SJSA1 (cell line): ENCODE data around the gene SGPL1. TPM values are rescaled to one million over a fixed set of nuclear protein-coding genes. Genes with fewer than 3 reads are reported as not detected.

Experiments used
- DNase-seq, 2 experiments: peaks; one replicate each; pipeline ENCODE4 v3.0.0-alpha.2; 2015 to 2020; ENCODE audit warnings: low spot score in 2 of 2, low read depth in 1 of 2
- H3K27ac ChIP-seq: fragments of 250-450 bp; sonication (Bioruptor Pico); 2 replicates; pipeline ENCODE4 v1.5.1; 2020; ENCODE audit warnings: mild to moderate bottlenecking, moderate library complexity
- H3K27me3 ChIP-seq: fragments of 250-450 bp; sonication (Bioruptor Pico); replicated peaks from 2 replicates; pipeline ENCODE4 v1.5.1; 2020; ENCODE audit warnings: mild to moderate bottlenecking, moderate library complexity
- H3K36me3 ChIP-seq: fragments of 250-450 bp; sonication (Bioruptor Pico); 2 replicates; pipeline ENCODE4 v1.5.1; 2020; ENCODE audit warnings: mild to moderate bottlenecking
- H3K4me1 ChIP-seq: fragments of 250-450 bp; sonication (Bioruptor Pico); replicated peaks from 2 replicates; pipeline ENCODE4 v1.6.1; 2021; ENCODE audit warnings: mild to moderate bottlenecking
- H3K4me3 ChIP-seq: fragments of 250-450 bp; sonication (Bioruptor Pico); 2 replicates; pipeline ENCODE4 v1.5.1; 2020; ENCODE audit warnings: mild to moderate bottlenecking
- H3K9me3 ChIP-seq: fragments of 250-450 bp; sonication (Bioruptor Pico); replicated peaks from 2 replicates; pipeline ENCODE4 v1.5.1; 2020; ENCODE audit warnings: mild to moderate bottlenecking
- total RNA-seq: library from RNA; depleted of rRNA; stranded (reverse); fragments of >200 nt; shearing (Covaris generic); gene quantifications from 2 replicates; pipeline ENCODE4 v1.2.3, GENCODE V29; 2014

The SGPL1 gene
- total RNA-seq, 1 experiment from 2014 or later, result 58.3 TPM

DNA sequence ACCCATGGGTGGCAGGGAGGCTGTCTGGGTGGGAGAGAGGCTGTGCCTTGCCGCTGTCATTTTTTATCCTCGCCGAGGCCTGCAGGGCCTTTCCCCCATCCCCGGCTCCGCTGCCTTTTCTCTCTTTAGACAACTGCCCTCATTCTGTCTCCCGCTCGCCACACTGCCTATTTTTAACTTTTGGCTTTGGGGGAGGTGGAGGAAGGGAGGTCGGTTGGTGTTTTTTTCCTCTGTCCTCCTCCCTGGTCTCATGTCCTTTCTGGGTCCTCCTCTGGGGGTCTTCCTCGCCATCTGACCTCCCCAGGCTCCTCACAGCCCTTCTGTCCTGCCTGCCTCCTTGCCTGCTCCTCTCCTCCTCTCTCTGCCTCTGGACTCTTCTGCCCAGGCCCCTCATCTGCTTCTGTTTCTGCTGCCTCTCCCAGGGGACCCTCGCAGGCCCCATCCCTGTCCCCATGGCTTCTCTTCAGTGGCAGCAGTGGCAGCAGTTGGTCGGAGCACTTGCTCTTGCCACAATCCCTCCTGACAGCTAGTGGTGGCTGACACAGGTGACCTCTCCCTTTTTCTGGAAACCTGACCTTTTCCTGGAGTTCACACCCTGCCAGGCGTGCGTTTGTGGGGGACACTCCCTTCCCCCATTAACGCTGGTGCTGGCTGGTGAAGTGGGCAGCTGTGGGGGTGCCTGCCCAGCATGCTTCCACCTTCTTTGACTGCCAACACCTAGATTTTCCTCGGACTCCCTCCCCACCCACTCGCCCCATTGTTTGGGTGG, 92.1 kb downstream of the SGPL1 start:
- no peak overlapping the region for H3K4me3 ChIP-seq
- peaks cover 4% of the 10 kb centered on the region; the same call in 1 of the 2 replicates for H3K27me3 ChIP-seq
- H3K27ac ChIP-seq, result no peak overlapping the region
- H3K9me3 ChIP-seq, result no peaks in the 10 kb centered on the region
- H3K36me3 ChIP-seq, result no peaks in the 10 kb centered on the region
- no peak for DNase-seq
- no peaks in the 10 kb centered on the region for H3K4me1 ChIP-seq

DNA sequence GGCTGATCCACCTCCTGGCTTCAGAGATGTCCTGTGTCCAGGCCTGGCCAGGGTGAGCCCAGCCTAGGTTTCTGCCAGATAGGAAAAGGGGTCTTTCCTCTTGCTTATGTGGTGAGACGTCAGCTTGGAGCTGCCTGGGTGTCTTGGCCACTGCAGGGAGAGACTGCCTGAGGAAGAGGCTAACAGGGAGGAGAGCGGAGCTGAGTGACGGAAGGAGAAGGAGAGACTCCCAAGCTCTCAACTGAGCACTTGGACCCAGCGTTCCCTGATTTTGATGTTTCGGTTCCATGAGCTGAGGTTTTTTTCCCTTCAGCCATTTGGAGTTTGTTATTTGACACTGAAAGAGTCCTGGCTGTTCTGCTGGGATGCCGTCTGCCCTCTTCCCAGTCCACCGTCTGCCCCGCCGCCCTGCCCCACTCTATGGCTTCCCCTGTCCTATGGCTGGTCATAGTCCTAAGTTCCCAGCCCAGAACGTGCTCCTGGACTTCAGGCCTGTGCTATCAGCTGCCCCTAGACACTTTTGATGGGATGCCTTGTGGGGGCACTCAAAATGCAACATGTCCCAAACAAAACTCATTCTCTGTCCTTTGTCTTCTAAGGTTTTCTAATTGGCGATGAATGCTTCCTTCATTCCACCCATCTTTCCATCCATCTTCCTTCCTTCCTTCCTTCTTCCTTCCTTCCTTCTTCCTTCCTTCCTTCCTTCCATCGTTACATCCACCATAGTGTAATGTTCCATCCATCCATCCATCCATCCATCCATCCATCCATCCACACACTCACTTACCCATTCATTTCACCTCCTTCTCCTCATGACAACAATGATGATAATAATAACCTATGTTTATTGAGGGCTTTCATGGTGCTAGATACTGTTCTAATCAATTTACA, 92.9 kb downstream of the SGPL1 start:
- Histone ChIP-seq H3K4me1 (no peaks in the 10 kb centered on the region), H3K9me3 (no peaks in the 10 kb centered on the region), H3K4me3 (no peak overlapping the region), H3K27me3 (peaks cover 7% of the 10 kb centered on the region; the same call in 1 of the 2 replicates), H3K27ac (no peak overlapping the region), H3K36me3 (no peaks in the 10 kb centered on the region)
- no peak for DNase-seq

- no peak overlapping the region for H3K4me3 ChIP-seq
- no peak overlapping the region for H3K27ac ChIP-seq
- DNase-seq, result no peak
- no peaks in the 10 kb centered on the region for H3K36me3 ChIP-seq
- H3K4me1 ChIP-seq, result no peaks in the 10 kb centered on the region
- no peaks in the 10 kb centered on the region for H3K9me3 ChIP-seq
- H3K27me3 ChIP-seq, result peaks cover 7% of the 10 kb centered on the region; the same call in 1 of the 2 replicates
Measured at GRCh38 chr10:70909326-70909935, 93.7 kb downstream of the SGPL1 start.

- Histone ChIP-seq H3K27me3 (peaks cover 7% of the 10 kb centered on the region; the same call in 1 of the 2 replicates), H3K9me3 (no peaks in the 10 kb centered on the region)
Measured at GRCh38 chr10:70910486-70911341, 95.0 kb downstream of the SGPL1 start.

GRCh38 chr10:70911386-70911785, 95.6 kb downstream of the SGPL1 start:
- Histone ChIP-seq H3K9me3 (no peaks in the 10 kb centered on the region), H3K4me3 (no peak overlapping the region), H3K27me3 (peaks cover 7% of the 10 kb centered on the region), H3K27ac (no peak overlapping the region), H3K4me1 (no peaks in the 10 kb centered on the region), H3K36me3 (no peaks in the 10 kb centered on the region)
- no peak for DNase-seq

More at GRCh38 chr10:70910486-70911341, 95.0 kb downstream of the SGPL1 start:
- H3K36me3 ChIP-seq, result no peaks in the 10 kb centered on the region
- DNase-seq, result no peak
- no peak overlapping the region for H3K4me3 ChIP-seq
- no peak overlapping the region for H3K27ac ChIP-seq
- no peaks in the 10 kb centered on the region for H3K4me1 ChIP-seq

DNA sequence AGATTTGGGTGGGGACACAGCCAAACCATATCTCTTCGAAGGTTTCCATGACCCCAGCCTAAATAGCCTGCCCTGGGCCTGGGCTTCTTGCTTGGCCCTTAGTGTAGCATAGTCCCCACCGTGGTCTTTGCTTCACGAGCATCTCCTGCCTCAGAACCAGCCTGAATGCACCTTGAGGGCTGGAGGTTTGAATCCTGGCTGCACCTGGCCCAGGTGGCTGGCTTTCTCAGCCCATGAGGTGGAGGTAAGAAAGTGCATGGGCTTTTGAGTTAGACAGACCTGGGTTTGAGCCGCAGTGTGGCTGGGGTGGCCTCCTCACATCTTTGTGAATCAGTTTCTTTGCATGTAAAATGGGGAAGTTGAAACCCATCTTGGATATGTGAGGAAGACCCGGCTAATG, 96.8 kb downstream of the SGPL1 start:
- no peak for DNase-seq
- H3K4me3 ChIP-seq, result no peak overlapping the region
- no peaks in the 10 kb centered on the region for H3K4me1 ChIP-seq
- H3K27me3 ChIP-seq, result peaks cover 10% of the 10 kb centered on the region
- no peak overlapping the region for H3K27ac ChIP-seq
- no peaks in the 10 kb centered on the region for H3K9me3 ChIP-seq
- H3K36me3 ChIP-seq, result no peaks in the 10 kb centered on the region

DNA sequence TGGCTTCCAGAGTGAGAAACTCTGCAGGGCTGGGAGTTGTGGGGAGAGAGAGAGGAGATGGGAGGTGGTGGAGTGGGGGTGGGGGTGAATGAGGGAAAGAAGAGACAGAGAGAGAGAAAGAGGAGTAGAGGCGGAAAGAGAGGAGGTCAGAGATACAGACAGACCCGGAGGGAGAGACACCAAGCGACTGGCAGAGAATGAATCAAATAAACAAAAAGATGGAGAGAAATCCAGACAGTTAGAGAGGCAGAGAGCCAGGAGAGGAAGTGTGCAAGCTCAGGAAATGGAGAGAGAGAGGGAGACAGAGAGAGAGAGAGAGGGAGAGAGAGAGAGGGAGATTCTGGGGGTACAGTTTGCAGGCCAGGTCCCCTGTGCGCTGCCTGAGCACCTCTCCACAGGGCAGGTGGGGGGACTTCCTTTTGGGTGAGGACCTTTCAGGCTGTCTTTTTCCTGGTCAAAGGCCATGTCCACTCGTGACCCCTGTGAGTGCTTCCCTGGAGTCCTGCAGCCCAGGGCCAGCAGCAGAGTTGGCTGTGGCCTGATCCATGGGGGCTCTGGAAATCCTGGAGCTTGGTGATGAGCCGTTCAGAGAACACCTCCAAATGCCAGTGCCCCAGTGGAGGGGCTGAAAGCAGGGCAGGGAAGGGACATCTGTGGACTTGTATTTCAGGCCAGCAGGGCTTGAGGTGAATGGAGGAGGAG, 97.6 kb downstream of the SGPL1 start:
- H3K27me3 ChIP-seq, result peaks cover 10% of the 10 kb centered on the region
- H3K4me3 ChIP-seq, result no peak overlapping the region
- H3K36me3 ChIP-seq, result no peaks in the 10 kb centered on the region
- H3K27ac ChIP-seq, result no peak overlapping the region
- no peaks in the 10 kb centered on the region for H3K9me3 ChIP-seq
- H3K4me1 ChIP-seq, result no peaks in the 10 kb centered on the region
- no peak for DNase-seq

DNA sequence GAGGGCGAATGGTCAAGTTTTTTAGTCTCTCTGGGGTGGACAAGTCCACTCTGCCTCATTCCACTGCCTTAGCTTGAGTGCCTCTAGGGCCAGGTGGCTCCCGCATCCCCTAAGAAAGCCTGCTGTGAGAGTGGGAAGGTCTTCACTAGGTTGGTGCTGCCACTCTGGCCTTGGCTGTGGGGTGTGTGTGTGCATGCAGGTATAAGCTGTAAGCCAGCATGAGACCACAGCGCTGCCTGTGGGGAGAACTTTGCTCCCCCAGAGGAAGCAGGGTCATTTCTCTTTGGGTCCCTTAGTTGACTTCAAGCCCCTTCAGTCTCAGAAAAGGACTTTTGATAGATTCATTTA, 98.1 kb downstream of the SGPL1 start:
- Histone ChIP-seq H3K9me3 (no peaks in the 10 kb centered on the region), H3K4me1 (no peaks in the 10 kb centered on the region), H3K27me3 (peaks cover 10% of the 10 kb centered on the region)

GRCh38 chr10:70914316-70914864, 98.6 kb downstream of the SGPL1 start:
- no peak overlapping the region for H3K4me3 ChIP-seq
- DNase-seq, result no peak
- H3K27me3 ChIP-seq, result peaks cover 10% of the 10 kb centered on the region
- no peaks in the 10 kb centered on the region for H3K4me1 ChIP-seq
- no peak overlapping the region for H3K27ac ChIP-seq
- H3K36me3 ChIP-seq, result no peaks in the 10 kb centered on the region
- H3K9me3 ChIP-seq, result no peaks in the 10 kb centered on the region

More for the DNA sequence above, 98.1 kb downstream of the SGPL1 start:
- DNase-seq, result no peak
- Histone ChIP-seq H3K36me3 (no peaks in the 10 kb centered on the region), H3K4me3 (no peak overlapping the region), H3K27ac (no peak overlapping the region)

- H3K36me3 ChIP-seq, result no peaks in the 10 kb centered on the region
- H3K9me3 ChIP-seq, result no peaks in the 10 kb centered on the region
- H3K27ac ChIP-seq, result no peak overlapping the region
- no peaks in the 10 kb centered on the region for H3K4me1 ChIP-seq
- peaks cover 10% of the 10 kb centered on the region for H3K27me3 ChIP-seq
- no peak overlapping the region for H3K4me3 ChIP-seq
- no peak for DNase-seq
Measured at GRCh38 chr10:70915206-70915605, 99.5 kb downstream of the SGPL1 start.

GRCh38 chr10:70915806-70916205, 100.1 kb downstream of the SGPL1 start:
- no peaks in the 10 kb centered on the region for H3K36me3 ChIP-seq
- no peak overlapping the region for H3K4me3 ChIP-seq
- no peaks in the 10 kb centered on the region for H3K4me1 ChIP-seq
- H3K9me3 ChIP-seq, result no peaks in the 10 kb centered on the region
- H3K27me3 ChIP-seq, result peaks cover 11% of the 10 kb centered on the region
- DNase-seq, result no peak
- H3K27ac ChIP-seq, result no peak overlapping the region

GRCh38 chr10:70916241-70916640, 100.5 kb downstream of the SGPL1 start:
- H3K36me3 ChIP-seq, result no peaks in the 10 kb centered on the region
- no peaks in the 10 kb centered on the region for H3K9me3 ChIP-seq
- no peak overlapping the region for H3K4me3 ChIP-seq
- H3K4me1 ChIP-seq, result no peaks in the 10 kb centered on the region
- H3K27me3 ChIP-seq, result peaks cover 15% of the 10 kb centered on the region
- no peak for DNase-seq
- H3K27ac ChIP-seq, result no peak overlapping the region
